Panc1 (cell line): Measurements from ENCODE around the gene CXCL17. TPM values are rescaled to one million over a fixed set of nuclear protein-coding genes. Genes with fewer than 3 reads are reported as not detected.

Experiments used
- ATAC-seq: fragments of 200-7000 bp; cut with Tn5 transposase; 2 replicates; pipeline ENCODE4 v1.9.1; 2020; ENCODE audit warnings: mild to moderate bottlenecking, moderate library complexity
- BruUV-seq: library from RNA; stranded (reverse); fragments of 400-500 nt; replicated peaks from 2 replicates; lab custom pipeline; 2021; lab: Mats Ljungman, UMichigan
- CTCF ChIA-PET: fragments of 300-600 bp; sonication (Branson Sonifier 250); formaldehyde crosslinking; loops from one replicate; lab custom pipeline; 2022; ENCODE audit warnings: antibody characterized with exemption; lab: Charles Lee
- POLR2A ChIA-PET: fragments of 300-600 bp; sonication (Branson Sonifier 250); formaldehyde crosslinking; loops from one replicate; lab custom pipeline; 2022; ENCODE audit warnings: antibody characterized with exemption; lab: Charles Lee
- DNase-seq: peaks from one replicate; pipeline ENCODE4 v3.0.0-alpha.2; 2010; ENCODE audit warnings: low read depth, low spot score
- H3K27ac ChIP-seq: 2 replicates; pipeline ENCODE4 v1.5.1; 2011; ENCODE audit warnings: mild to moderate bottlenecking, low read length, inconsistent platforms
- H3K27me3 ChIP-seq: fragments of 200-500 bp; sonication (Bioruptor generic); 2 replicates; pipeline ENCODE4 v1.6.0; 2014; ENCODE audit warnings: low read length, inconsistent platforms; ENCODE audit not compliant: control insufficient read depth, insufficient read depth
- H3K36me3 ChIP-seq: fragments of 200-500 bp; sonication (Bioruptor generic); 2 replicates; pipeline ENCODE4 v1.5.1; 2014; ENCODE audit warnings: inconsistent platforms, mild to moderate bottlenecking, low read length, moderate library complexity; ENCODE audit not compliant: control insufficient read depth, insufficient read depth
- H3K4me1 ChIP-seq: 2 replicates; pipeline ENCODE4 v1.5.1; 2011; ENCODE audit warnings: inconsistent platforms, mild to moderate bottlenecking, low read length, moderate library complexity; ENCODE audit not compliant: control insufficient read depth, insufficient read depth
- H3K4me3 ChIP-seq, 2 experiments: 2 replicates each; pipeline ENCODE4 v1.5.1; 2011 to 2012; ENCODE audit warnings: low read depth in 2 of 2, low read length in 2 of 2, mild to moderate bottlenecking in 2 of 2, inconsistent platforms in 1 of 2, moderate library complexity in 1 of 2
- H3K9me3 ChIP-seq: fragments of 200-500 bp; sonication (Bioruptor generic); 2 replicates; pipeline ENCODE4 v1.5.1; 2014; ENCODE audit warnings: low read depth, mild to moderate bottlenecking, inconsistent platforms, low read length, moderate library complexity; ENCODE audit not compliant: control insufficient read depth, insufficient read depth
- CTCF ChIP-seq: fragments of 450-650 bp; IDR thresholded peaks from 2 replicates; pipeline ENCODE4 v1.5.1; 2017; ENCODE audit warnings: mild to moderate bottlenecking
- POLR2AphosphoS5 ChIP-seq: IDR thresholded peaks from 2 replicates; pipeline ENCODE4 v1.6.1; 2012; ENCODE audit warnings: mild to moderate bottlenecking, low read depth, low read length, moderate library complexity
- REST ChIP-seq, 2 experiments: IDR thresholded peaks; 2 replicates each; pipeline ENCODE4 v1.6.1; 2011 to 2012; ENCODE audit warnings: low read depth in 2 of 2, control low read depth in 1 of 2, low read length in 1 of 2, mild to moderate bottlenecking in 1 of 2, moderate library complexity in 1 of 2; ENCODE audit not compliant: insufficient read depth in 1 of 2
- SIN3A ChIP-seq: IDR thresholded peaks from 2 replicates; pipeline ENCODE4 v1.6.1; 2012; ENCODE audit warnings: low read depth, mild to moderate bottlenecking, low read length, moderate library complexity, borderline replicate concordance; ENCODE audit not compliant: insufficient read depth
- TCF7L2 ChIP-seq: IDR thresholded peaks from 2 replicates; pipeline ENCODE4 v1.6.1; 2011; ENCODE audit warnings: mild to moderate bottlenecking, low read depth, low read length, inconsistent platforms
- in situ Hi-C: cut with HindIII; loops from 2 replicates; pipeline ENCODE4 v1.10.0; 2016; ENCODE audit warnings: low sequenced_read_pairs, low pct_unique_long_range_greater_than_20kb
- intact Hi-C: fragments of 100-400 bp; cut with micrococcal nuclease; formaldehyde crosslinking; loops from one replicate; pipeline ENCODE4 v1.10.0; 2022; ENCODE audit not compliant: unreplicated experiment
- total RNA-seq: library from RNA; stranded (reverse); gene quantifications from one replicate; pipeline ENCODE4 v1.2.1, GENCODE V29; 2021; ENCODE audit not compliant: unreplicated experiment

Gene CXCL17
- total RNA-seq, 1 experiment from 2014 or later, result not detected

GRCh38 chr19:42406111-42406510 lies 36.6 kb downstream of the CXCL17 start:
- DNase-seq (no peak), ATAC-seq (no peak)
- in situ Hi-C loops, result no loop called here
- H3K27ac ChIP-seq, result no peak overlapping the region
- H3K27me3 ChIP-seq, result no peaks in the 10 kb centered on the region
- ChIA-PET CTCF (no interaction called here), POLR2A (no interaction called here)
- no peak overlapping the region for H3K4me3 ChIP-seq
- H3K36me3 ChIP-seq, result no peaks in the 10 kb centered on the region
- TF ChIP-seq SIN3A (no peak), CTCF (no peak), POLR2AphosphoS5 (no peak), REST (IDR thresholded peaks at IDR 0.05; ENCODE audit: insufficient read depth in 1 of 2, low read depth in 2 of 2, low read length in 1 of 2) (no peak)
- H3K4me1 ChIP-seq, result peaks cover 1% of the 10 kb centered on the region
- BruUV-seq, result no TSS peak
- intact Hi-C loops, result no loop called here
- H3K9me3 ChIP-seq, result no peaks in the 10 kb centered on the region

GRCh38 chr19:42403586-42403985 lies 39.2 kb downstream of the CXCL17 start:
- peaks cover 3% of the 10 kb centered on the region for H3K4me1 ChIP-seq
- DNase-seq (no peak), ATAC-seq (no peak)
- no peaks in the 10 kb centered on the region for H3K36me3 ChIP-seq
- ChIA-PET CTCF (no interaction called here), POLR2A (interaction anchor here (0.6 kb wide), 1 partner anchor 89 kb away, joined by 5 read pairs; no protein-coding TSS in a partner anchor)
- H3K9me3 ChIP-seq, result no peaks in the 10 kb centered on the region
- no TSS peak for BruUV-seq
- intact Hi-C loops (no loop called here), in situ Hi-C loops (no loop called here)
- no peaks in the 10 kb centered on the region for H3K27me3 ChIP-seq
- TF ChIP-seq CTCF (no peak), TCF7L2 (no peak), POLR2AphosphoS5 (no peak), REST (IDR thresholded peaks at IDR 0.05; ENCODE audit: insufficient read depth in 1 of 2, low read depth in 2 of 2, low read length in 1 of 2) (no peak), SIN3A (no peak)
- H3K4me3 ChIP-seq, result no peak overlapping the region
- H3K27ac ChIP-seq, result no peak overlapping the region
